Epidermal melanocyte (primary cell): ENCODE results near the gene FBXL7.

Experiments used
- DNase-seq: peaks from one replicate; pipeline ENCODE4 v3.0.0; 2011; ENCODE audit warnings: low spot score; ENCODE audit not compliant: insufficient read length

The FBXL7 gene

DNA sequence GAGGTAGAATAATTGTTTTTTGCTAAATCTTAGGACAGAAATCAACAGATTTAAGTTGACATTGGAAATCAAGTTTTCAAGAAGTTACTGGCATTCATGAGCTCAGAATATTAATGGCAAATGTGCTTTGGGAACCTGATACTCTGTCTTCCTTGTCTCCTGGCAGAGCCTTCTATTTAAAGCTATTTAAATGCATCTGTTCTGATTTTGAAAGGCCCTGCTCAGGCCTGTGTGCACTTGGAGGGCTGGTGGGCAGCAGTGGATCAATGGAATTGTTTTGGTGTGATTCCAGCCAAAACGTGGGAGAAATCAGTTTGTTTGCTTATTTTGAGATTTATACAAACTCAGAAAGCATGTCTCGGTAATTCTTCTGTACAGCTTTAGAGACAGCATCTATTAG is 38.5 kb downstream of the FBXL7 start:
- no peak for DNase-seq

DNA sequence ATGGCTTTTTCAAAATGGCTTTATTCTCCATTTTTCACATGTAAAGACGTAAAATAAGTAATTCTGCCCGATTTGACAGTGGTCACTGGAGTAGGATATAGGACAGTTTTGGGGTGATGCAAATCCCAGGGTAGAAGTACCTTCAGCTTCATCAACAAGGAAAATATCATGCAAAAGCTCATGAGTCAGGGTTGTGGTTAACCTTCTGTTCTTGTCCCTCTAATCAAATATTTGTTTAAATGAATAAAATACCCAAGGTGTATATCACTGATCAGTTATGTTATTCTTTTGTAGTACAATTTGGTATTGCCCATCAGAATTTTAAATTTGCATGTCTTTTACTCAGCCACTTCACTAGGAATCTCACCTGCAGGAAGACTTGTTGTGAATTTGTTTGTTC is 40.0 kb downstream of the FBXL7 start:
- DNase-seq: no peak

DNA sequence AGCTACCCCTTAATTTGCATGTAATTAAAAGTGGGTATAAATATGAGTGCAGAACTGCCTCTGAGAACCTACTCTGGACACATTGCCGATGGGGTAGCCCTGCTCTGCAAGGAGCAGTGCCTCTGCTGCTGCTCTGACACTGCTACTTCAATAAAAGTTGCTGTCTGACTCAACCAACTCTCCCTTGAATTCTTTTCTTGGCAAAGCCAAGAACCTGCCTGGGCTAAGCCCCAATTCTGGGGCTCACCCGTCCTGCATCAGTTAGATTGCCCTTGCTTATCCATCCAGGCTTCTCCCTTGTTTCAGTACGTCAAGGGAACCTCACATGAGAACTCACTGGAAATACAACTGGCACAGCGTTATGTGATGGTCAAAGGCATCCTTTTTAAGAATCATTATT is 44.1 kb downstream of the FBXL7 start:
- DNase-seq: no peak

DNA sequence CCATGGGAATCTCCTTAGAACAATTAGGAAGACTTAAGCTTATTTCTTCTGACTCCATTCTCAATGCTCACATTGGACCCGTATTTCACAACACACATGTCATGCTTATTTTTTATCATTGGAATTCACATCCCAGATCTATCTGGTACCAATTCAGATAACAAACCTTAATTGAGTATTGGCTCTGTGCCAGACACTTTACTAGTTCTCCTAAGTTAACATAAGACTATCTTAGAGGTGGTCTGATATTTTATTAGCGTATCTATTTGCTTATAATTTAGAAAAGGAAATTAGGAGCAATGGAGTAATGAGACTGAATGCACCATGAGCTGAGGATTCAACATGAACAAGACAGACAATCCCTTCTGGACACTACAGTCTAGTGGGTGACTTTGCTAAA is 45.1 kb downstream of the FBXL7 start:
- no peak for DNase-seq

DNA sequence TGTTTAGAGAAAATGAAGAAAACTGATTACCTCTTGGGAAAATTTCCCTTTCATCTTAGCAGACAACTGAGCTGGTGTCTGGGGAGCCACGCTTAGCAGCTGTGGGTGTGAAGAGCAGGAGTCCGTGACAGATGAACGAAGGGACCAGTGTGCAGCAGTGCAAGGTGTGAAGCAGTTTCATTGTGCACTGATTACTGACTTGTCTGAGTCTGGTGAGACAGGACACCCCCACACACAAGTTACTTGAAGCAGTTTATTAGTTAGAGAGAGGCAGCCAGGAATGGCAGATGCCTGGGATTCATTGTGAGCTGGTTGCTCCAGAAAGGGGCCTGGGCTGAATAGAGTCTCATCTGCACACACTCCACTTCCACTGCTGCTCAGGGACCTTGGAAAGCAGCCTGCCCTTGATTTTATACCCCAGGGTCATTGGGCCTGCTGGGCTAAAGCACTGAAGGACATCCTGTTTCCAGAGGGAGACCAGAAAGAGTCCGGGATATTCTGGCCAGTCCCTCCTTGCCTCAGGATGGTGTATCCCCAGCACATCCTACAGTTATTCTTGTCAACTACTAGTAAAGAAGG is 47.4 kb downstream of the FBXL7 start:
- no peak for DNase-seq

DNA sequence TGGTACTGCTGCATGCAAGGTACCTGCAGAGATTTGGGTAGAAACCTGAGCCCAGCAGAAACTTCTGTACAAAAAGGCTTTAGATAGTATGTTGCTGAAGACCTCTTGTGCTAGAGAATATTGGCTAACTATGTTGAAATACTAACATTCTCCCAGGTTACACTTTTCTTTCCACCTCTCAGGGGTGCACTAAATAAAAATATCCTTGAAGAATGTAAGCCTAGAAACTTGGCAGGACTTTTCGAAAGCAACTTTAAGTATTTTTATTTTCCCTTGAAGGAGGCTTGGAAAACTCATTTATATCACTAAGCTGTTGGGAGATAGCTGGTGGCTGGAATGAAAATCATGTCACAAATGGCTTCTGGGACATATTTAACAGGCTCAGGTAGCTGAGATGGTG is 50.0 kb downstream of the FBXL7 start:
- DNase-seq: no peak

DNA sequence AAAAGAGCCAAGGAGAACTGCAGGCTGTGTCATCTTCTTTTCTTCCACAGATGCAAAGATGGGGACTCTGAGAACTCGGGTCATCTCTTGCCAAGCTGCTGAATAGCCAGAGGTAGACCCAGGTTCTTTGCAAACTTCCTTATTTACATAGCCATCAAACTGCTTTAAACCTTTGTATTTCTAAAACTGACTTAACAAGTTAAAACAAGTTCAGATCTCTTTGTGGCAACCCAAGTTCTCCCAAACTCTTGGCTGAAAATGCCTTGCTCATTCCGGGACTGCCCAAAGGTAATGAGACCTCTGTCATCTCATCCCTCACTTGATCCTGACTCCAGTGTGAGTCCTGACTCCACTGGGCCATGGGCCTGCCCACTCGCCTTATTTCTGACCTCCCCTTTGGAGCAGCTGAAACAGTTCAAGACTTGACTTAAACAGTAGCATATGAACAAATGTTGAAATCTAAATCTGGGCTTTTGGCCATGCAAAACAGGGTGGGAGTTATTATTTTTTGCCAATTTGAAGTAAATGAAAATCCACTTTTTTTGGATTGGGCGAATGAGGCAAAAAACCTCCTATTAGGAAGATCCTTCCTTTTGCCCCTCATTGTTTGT is 50.6 kb downstream of the FBXL7 start:
- DNase-seq: no peak

DNA sequence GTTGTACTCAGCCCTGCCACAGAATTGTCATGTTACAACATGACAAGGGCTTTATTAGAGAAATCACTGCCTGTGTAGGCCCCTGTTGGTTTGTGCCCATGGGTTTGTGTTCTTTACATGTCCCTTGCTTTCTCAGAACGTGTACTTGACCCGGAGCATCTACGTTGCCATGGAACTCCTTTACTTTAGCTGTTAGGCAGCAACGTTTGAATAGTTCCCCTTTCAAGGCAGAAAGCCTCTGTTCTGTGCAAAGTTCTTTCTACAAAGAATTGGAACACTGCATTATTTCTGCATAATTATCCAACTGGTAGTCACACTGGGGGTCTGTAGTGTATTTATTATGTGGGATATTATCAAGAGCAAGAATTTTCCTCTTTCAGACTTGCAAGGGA is 51.1 kb downstream of the FBXL7 start:
- no peak for DNase-seq

DNA sequence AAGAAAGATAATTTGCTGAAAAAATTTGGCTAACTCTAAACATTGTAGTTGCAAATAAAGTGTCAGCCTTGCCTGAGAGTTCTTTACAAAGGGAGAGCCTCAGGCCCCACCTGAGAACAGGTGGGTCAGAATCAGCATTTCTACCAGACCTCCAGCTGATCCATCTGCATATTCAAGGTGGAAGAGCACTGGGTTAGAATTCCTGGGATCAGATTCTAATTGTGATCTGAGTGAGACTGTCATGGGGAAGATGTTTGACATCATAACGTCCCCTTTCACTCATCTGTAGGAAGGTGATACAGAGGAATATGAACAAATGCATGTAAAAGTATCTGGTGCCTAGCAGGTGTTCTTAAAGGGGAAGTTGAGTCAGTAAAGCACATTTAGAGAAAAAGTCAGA is 54.6 kb downstream of the FBXL7 start:
- no peak for DNase-seq

DNA sequence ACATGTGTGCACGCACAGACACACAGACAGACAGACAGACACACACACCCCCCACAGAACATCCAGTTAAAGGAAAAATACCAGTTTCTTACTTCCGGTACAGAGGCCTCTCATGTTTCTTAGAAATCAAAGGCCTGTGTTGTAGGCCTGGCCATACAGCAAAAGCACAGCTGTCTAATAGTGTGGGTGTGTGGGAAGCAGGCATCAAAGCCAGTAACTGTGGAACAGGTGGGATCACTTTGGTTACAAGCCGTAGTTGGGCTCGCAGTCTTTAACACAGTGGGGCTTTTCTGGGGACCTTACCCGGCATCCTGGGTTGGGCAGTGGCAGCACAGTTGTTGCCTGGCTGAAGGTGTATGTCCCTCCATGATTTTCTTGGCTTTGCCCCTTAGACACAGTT is 55.2 kb downstream of the FBXL7 start:
- no peak for DNase-seq

DNA sequence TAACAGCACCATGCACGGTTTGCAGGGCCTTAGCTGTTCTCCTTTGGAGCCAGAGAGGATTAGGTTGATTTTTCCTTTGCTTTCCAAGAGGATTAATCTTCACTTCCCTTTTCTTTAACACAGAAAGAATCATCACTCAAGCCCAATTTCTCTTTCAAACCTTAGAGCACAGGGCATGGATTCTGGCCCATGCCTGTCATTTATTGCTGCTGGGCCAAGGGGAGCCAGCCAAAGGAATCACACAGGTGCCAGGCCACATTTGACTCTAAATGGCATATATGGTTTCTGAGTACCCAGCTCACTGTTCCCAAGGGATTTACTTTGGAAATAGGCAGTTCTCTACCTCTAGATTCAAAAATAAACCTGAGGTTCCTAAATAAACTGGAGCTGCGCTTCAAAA is 58.3 kb downstream of the FBXL7 start:
- DNase-seq: no peak

DNA sequence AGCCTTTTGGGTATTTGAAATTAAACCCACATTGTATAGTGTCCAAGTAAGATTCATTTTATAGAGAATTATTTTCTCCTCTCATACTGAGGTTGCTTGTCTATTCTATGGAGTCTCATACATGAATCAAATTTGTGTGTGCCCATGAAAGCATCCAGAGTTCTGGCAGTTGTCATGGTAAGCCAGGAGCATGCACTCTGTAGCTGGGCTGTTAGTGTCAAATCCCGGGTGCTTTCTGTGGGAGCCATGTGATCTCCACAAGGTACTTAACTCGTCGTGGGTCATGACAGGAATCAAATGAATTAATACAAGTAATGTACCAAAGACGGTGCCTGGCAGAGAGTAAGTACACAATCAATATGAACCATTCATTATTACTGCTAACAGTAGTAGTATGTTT is 58.7 kb downstream of the FBXL7 start:
- no peak for DNase-seq

DNA sequence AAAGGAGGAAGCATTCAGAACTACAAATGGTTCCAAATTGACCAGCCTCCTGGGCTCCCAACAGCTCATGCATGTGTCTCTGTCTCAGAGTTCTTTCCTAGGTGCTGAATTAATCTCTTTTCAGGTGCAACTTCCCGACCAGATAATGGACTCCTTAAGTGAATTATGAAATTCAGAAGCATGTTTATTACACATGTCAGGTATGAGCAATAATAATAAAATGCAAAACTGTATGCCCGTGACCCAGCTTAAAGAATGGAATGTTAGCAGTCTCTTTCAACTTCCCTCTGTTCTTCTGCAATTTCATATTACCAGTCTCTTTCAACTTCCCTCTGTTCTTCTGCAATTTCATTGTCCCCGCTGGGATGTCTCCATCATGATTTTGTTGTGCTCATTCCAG is 60.4 kb downstream of the FBXL7 start:
- DNase-seq: no peak

DNA sequence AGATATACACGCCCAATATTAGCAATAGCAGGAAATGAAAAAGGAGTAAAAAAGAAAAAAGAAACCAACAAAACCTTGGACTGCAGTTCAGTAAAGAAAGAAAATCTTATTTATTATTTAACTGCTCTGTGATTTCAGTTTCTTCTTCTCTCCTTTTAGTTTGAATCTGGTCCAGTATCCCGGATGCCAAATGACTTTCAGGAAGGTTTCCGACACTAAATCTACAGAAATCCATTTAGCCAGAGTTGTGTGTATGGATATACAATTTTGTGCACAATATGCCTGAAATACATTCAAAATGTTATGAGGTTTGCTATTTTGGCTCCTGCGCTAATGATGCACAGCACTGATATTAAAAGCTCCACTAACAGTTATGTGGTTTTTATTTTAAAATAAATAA is 64.5 kb downstream of the FBXL7 start:
- no peak for DNase-seq

DNA sequence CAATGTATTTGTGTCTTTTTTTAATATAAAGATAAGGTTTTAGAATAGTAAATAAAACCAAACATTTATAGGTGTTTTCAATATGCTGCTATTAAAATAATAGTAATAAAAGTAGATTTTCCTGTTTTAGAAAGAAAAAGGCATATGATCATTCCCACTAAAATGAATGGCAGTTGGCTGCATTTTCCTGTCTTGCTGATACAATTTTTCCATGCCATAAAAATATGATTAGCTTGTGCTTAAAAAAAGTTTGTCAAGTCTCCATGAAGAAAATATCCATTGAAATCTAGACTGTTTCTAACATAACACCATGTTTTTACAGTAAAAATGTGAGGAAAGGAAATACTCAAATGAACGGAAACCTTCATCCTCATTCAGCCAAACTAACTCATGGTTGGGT is 65.0 kb downstream of the FBXL7 start:
- no peak for DNase-seq

DNA sequence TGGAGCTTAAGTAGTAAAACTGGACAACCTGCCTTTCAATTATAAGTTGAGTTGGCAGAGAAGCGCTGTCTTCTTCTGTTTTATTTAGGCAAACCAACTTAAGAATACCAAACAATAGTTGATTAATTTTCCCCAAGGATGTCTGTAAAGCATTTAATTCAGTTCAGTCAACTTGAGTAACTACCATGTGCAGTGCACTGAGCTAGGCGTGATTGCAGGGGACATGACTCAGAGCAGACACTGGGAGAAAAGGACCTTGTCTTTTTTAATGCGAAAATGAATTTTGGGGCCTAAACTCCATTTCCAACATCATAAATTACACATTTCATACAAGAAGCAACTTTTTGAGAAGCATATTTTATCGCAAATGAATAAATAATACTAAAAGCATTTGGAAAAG is 66.3 kb downstream of the FBXL7 start:
- no peak for DNase-seq

DNA sequence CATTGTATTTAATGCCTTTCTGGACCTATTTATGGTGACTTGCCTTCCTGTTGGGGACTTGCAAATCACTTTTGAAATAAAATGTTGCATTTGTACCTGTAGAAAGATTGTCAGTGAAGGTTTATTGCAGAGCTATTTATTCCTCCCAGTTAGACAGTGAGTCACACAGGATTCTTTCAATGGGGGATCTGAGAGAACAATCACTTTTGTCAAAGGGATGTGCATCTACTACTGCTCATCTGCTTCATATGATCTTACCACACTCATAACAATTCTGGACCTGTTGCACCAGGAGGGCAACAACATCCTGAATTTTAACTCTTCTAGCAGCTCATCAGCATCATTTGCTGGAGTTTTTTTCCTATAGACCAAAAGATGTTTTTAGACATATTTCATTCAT is 66.8 kb downstream of the FBXL7 start:
- no peak for DNase-seq

DNA sequence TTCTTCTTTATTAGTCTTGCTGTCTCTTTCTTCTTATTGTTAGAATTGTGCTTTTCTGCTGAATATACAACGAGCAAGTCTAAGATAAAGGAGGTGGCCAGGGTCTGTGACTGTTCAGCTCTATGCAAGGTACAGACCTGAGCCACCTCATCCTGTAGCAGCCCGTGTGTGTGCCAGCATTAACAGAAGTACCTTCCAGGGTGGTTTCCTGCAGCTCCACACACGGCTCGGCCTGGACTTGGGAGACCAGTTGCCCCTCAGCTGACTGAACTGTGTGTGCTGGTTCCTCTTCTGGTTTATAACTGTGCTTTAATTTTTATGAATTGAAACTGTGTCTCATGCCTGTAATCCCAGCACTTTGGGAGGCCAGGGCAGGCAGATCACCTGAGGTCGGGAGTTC is 70.5 kb downstream of the FBXL7 start:
- no peak for DNase-seq

DNA sequence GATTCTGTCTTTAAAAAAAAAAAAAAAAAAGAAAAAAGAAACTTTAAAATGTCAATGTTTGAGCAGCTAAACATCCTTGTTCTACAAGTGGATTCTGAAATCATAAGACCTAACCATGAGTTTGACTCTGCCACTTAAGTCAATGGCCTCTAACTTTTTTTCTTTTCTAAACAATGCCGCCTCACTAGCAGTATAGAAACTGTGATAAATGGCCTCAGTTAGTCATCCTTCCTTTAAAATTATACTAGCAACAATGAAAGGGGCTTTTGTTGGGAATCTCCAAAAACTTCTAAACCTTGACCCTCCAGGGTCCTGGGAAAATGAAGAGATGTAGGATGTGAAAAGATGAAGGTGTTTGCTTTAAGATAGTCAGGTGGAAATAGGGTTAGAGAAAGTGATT is 71.1 kb downstream of the FBXL7 start:
- DNase-seq: no peak

DNA sequence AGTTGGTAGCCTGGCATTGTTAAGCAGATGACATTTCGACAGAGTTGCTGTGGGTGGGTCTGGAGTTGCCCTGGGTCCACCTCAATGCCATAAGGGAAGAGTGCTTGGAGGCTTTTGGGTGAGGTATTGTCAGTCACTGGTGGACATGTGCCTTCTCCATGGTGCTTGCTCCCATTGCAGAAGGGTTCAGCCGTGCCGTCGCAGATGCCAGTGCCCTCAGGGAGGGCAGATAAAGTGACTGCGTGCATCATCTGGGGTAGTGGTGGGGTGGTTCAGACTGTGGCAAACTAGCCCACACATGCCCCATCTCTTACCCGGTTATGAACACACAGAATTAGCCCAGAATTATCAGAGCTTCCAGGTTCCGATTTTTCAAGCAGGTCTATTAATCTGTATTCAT is 71.6 kb downstream of the FBXL7 start:
- no peak for DNase-seq

DNA sequence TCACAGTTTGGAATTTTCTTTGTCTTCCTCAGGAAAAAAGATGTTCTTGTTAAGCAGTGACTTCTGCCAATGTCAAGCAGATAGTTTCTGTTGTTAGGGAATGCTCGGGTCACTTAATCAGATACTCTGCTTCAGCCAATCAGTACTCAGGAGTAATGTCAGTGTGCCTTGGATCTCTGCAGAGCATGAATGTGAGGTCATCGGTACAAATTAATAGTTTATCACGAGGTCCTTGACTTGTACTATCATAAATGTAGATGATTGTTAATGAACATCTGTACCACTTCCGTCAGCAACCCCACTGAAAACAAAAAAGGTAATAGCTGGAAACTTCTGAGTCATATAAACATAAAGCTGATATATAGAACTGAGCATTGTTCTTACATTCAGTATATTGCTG is 73.6 kb downstream of the FBXL7 start:
- DNase-seq: no peak

DNA sequence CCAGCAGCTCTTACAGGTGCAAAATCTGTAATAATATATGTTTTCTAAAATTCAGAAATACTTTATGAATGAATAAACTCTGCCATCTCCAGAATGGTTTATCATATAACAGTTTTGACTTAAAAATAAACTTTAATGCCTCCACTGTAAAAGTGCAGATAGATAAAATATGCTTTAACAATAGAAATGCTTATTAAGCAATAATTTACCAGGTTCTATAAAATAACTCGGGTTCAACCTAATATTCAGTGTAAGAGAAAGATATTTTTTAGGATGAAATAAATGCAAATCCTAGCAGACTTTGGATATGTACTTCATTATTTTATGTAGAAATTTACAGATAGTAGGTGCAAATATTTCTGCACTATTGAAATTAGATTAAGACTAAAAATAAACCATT is 74.1 kb downstream of the FBXL7 start:
- no peak for DNase-seq

DNA sequence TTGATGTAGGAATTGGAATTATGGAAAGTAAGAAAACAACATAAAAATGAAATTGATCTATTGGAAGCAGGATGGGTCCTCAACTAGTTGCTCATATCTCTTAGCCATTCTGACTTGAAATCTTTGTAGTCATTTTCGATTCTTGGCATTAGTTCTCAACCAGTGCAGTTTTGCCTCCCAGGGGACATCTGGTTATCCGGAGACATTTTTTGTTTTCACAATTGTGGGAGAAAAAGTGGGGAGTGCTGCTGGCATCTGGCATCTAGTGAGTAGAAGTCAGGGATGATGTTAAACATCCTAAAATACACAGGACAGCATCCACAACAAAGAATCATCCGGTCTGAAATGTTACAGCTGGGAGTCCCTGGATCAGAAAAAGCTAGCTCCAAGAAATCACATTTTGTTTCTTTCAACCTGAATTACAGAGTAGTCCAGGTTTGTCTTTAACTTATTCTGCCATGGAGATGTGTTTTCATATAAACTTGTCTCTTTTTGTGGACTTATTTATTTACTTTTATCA is 74.9 kb downstream of the FBXL7 start:
- no peak for DNase-seq

DNA sequence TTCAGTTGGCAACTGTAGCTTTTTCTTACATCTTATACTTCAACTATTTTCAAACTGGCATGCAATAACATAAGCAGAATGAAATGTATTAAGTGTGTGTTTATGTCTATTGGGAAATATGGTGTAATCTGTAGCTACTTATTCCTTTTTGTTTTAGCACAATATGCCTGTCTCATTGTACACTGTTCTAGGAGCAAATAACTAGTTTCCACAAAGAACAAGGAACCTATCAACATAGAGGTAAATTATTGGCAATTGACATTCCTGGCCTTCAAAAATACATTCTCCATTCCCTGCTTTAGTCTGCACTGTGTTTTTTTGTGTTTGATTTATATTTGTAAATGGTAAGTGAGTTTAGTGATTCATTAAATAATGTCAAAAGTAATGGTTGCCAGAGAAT is 75.7 kb downstream of the FBXL7 start:
- no peak for DNase-seq
